H9 (cell line): Measurements from ENCODE around the gene EXOSC10. TPM values are rescaled to one million over a fixed set of nuclear protein-coding genes. Genes with fewer than 3 reads are reported as not detected.
"Not testable (repeated sequence)": the region's sequence is repeated elsewhere in the genome, so short reads cannot be mapped to it uniquely, and the experiment has no call there.

ENCODE experiments used
- DNase-seq: peaks from one replicate; pipeline ENCODE4 v3.0.0-alpha.2; 2017
- H2AFZ ChIP-seq: one replicate; pipeline ENCODE4 v1.6.1; 2013; ENCODE audit warnings: mild to moderate bottlenecking, low read length, control low read depth, moderate library complexity
- H2AK5ac ChIP-seq: 2 replicates; pipeline ENCODE4 v1.6.1; 2013; ENCODE audit warnings: low read length, control low read depth, mixed read lengths; ENCODE audit not compliant: insufficient read length
- H2BK120ac ChIP-seq: one replicate; pipeline ENCODE4 v1.6.1; 2013; ENCODE audit warnings: low read depth, mild to moderate bottlenecking, low read length, control low read depth, inconsistent platforms; ENCODE audit not compliant: poor library complexity, severe bottlenecking
- H2BK12ac ChIP-seq: 2 replicates; pipeline ENCODE4 v1.6.1; 2013; ENCODE audit warnings: low read length, control low read depth, mixed read lengths, low read depth; ENCODE audit not compliant: insufficient read length
- H2BK15ac ChIP-seq: 2 replicates; pipeline ENCODE4 v1.6.1; 2013; ENCODE audit warnings: low read depth, low read length, control low read depth
- H2BK20ac ChIP-seq: one replicate; pipeline ENCODE4 v1.6.1; 2013; ENCODE audit warnings: low read depth, mild to moderate bottlenecking, low read length, control low read depth, inconsistent platforms; ENCODE audit not compliant: poor library complexity, severe bottlenecking
- H2BK5ac ChIP-seq: 2 replicates; pipeline ENCODE4 v1.6.1; 2013; ENCODE audit warnings: low read length, control low read depth, mixed read lengths; ENCODE audit not compliant: insufficient read length
- H3K14ac ChIP-seq: 2 replicates; pipeline ENCODE4 v1.6.1; 2013; ENCODE audit warnings: low read length, control low read depth; ENCODE audit not compliant: insufficient read depth
- H3K18ac ChIP-seq: 2 replicates; pipeline ENCODE4 v1.6.1; 2013; ENCODE audit warnings: low read depth, mild to moderate bottlenecking, mixed read lengths, low read length, control low read depth; ENCODE audit not compliant: insufficient read length
- H3K23ac ChIP-seq: 2 replicates; pipeline ENCODE4 v1.6.1; 2013; ENCODE audit warnings: low read length, control low read depth, mixed read lengths, low read depth; ENCODE audit not compliant: insufficient read length
- H3K23me2 ChIP-seq: 2 replicates; pipeline ENCODE4 v1.6.1; 2013; ENCODE audit warnings: low read depth, mild to moderate bottlenecking, mixed read lengths, low read length, control low read depth; ENCODE audit not compliant: insufficient read length, poor library complexity, severe bottlenecking
- H3K27ac ChIP-seq: 2 replicates; pipeline ENCODE4 v1.5.1; 2013; ENCODE audit warnings: low read length, control low read depth, mixed read lengths, low read depth; ENCODE audit not compliant: insufficient read length
- H3K27me3 ChIP-seq: 2 replicates; pipeline ENCODE4 v1.6.1; 2013; ENCODE audit warnings: low read length, control low read depth, inconsistent platforms; ENCODE audit not compliant: insufficient read depth
- H3K4ac ChIP-seq: 2 replicates; pipeline ENCODE4 v1.6.1; 2013; ENCODE audit warnings: low read depth, mild to moderate bottlenecking, control low read depth, inconsistent platforms, low read length, moderate library complexity
- H3K4me1 ChIP-seq: 2 replicates; pipeline ENCODE4 v1.6.1; 2013; ENCODE audit warnings: low read length, control low read depth, inconsistent platforms; ENCODE audit not compliant: insufficient read depth
- H3K4me2 ChIP-seq: 2 replicates; pipeline ENCODE4 v1.6.1; 2013; ENCODE audit warnings: low read length, control low read depth, mixed read lengths; ENCODE audit not compliant: insufficient read length, insufficient read depth
- H3K56ac ChIP-seq: 2 replicates; pipeline ENCODE4 v1.6.1; 2013; ENCODE audit warnings: low read depth, mild to moderate bottlenecking, mixed read lengths, low read length, control low read depth; ENCODE audit not compliant: insufficient read length
- H3K79me1 ChIP-seq: 2 replicates; pipeline ENCODE4 v1.6.1; 2013; ENCODE audit warnings: low read depth, mild to moderate bottlenecking, moderate library complexity, low read length, control low read depth, inconsistent platforms; ENCODE audit not compliant: insufficient read depth, poor library complexity, severe bottlenecking
- H3K79me2 ChIP-seq: 2 replicates; pipeline ENCODE4 v1.6.1; 2013; ENCODE audit warnings: low read length, control low read depth, inconsistent platforms; ENCODE audit not compliant: insufficient read depth
- H3K9ac ChIP-seq: 2 replicates; pipeline ENCODE4 v1.6.1; 2013; ENCODE audit warnings: low read length, control low read depth, mixed read lengths; ENCODE audit not compliant: insufficient read length; ENCODE audit errors: extremely low read depth
- H3K9me3 ChIP-seq: one replicate; pipeline ENCODE4 v1.6.1; 2013; ENCODE audit warnings: low read depth, low read length, inconsistent platforms; ENCODE audit not compliant: control insufficient read depth
- H3T11ph ChIP-seq: one replicate; pipeline ENCODE4 v1.6.1; 2013; ENCODE audit warnings: mild to moderate bottlenecking, low read length, control low read depth, inconsistent platforms
- H4K20me1 ChIP-seq: one replicate; pipeline ENCODE4 v1.6.1; 2013; ENCODE audit not compliant: control insufficient read depth, insufficient read length, insufficient read depth
- H4K5ac ChIP-seq: 2 replicates; pipeline ENCODE4 v1.6.1; 2013; ENCODE audit warnings: low read depth, mild to moderate bottlenecking, mixed read lengths, low read length, control low read depth; ENCODE audit not compliant: insufficient read length
- H4K8ac ChIP-seq: replicated peaks from 2 replicates; pipeline ENCODE4 v1.6.1; 2013; ENCODE audit warnings: low read length, control low read depth, mixed read lengths, low read depth; ENCODE audit not compliant: insufficient read length
- H4K91ac ChIP-seq: 2 replicates; pipeline ENCODE4 v1.6.1; 2013; ENCODE audit warnings: low read depth, mild to moderate bottlenecking, moderate library complexity, mixed read lengths, low read length, control low read depth; ENCODE audit not compliant: insufficient read length
- H3K27ac Mint-ChIP-seq, 3 experiments: 2 replicates in 2 of 3; 3 replicates in 1 of 3; pipeline ENCODE4 v1.8.0; 2020 to 2021; ENCODE audit warnings: mixed read lengths in 3 of 3, mild to moderate bottlenecking in 1 of 3, moderate library complexity in 1 of 3
- H3K27me3 Mint-ChIP-seq: 2 replicates; pipeline ENCODE4 v1.8.0; 2021; ENCODE audit warnings: low read depth, mild to moderate bottlenecking, moderate library complexity, mixed read lengths
- H3K36me3 Mint-ChIP-seq, 3 experiments: 2 replicates in 2 of 3; 3 replicates in 1 of 3; pipeline ENCODE4 v1.8.0; 2020 to 2021; ENCODE audit warnings: low read depth in 3 of 3, mixed read lengths in 3 of 3; ENCODE audit not compliant: insufficient read depth in 1 of 3
- H3K4me1 Mint-ChIP-seq, 2 experiments: 2 replicates each; pipeline ENCODE4 v1.8.0; 2020; ENCODE audit warnings: mixed read lengths in 2 of 2
- H3K4me3 Mint-ChIP-seq, 2 experiments: 2 replicates in 1 of 2; 3 replicates in 1 of 2; pipeline ENCODE4 v1.8.0; 2020 to 2021; ENCODE audit warnings: mild to moderate bottlenecking in 2 of 2, mixed read lengths in 2 of 2, moderate library complexity in 1 of 2
- H3K9me3 Mint-ChIP-seq, 2 experiments: 2 replicates in 1 of 2; 3 replicates in 1 of 2; pipeline ENCODE4 v1.8.0; 2020; ENCODE audit warnings: mild to moderate bottlenecking in 2 of 2, mixed read lengths in 2 of 2, moderate library complexity in 1 of 2
- CTCF ChIP-seq: fragments of 200-600 bp; sonication (generic); conservative IDR thresholded peaks from 3 replicates; pipeline ENCODE4 v1.8.0; 2021; ENCODE audit warnings: antibody characterized with exemption, mild to moderate bottlenecking
- WGBS: extraction: QIAGEN DNeasy Blood & Tissue Kit; methylation state at CpG from one replicate; pipeline ENCODE4 v1.1.7; 2013; ENCODE audit warnings: missing lambda C conversion rate, low lambda C conversion rate, mixed read lengths; ENCODE audit not compliant: insufficient read length; ENCODE audit errors: extremely low coverage; 5-methylcytosine and 5-hydroxymethylcytosine counted together
- total RNA-seq: library from RNA; stranded (reverse); gene quantifications from 2 replicates; pipeline ENCODE4 v1.2.1, GENCODE V29; 2021

The EXOSC10 gene
- total RNA-seq, 1 experiment from 2014 or later: 83.4 TPM

- not testable (repeated sequence) for DNase-seq, H2BK15ac ChIP-seq, H3K27ac ChIP-seq, H4K8ac ChIP-seq, H2BK120ac ChIP-seq, H2AK5ac ChIP-seq, H3K4me1 ChIP-seq, H3K23me2 ChIP-seq, H3K27ac Mint-ChIP-seq, H3K79me2 ChIP-seq, H3K9me3 Mint-ChIP-seq, H3K79me1 ChIP-seq, H3K14ac ChIP-seq, H4K91ac ChIP-seq, H3K23ac ChIP-seq, H3K9me3 ChIP-seq, H3K4ac ChIP-seq, H3K4me3 Mint-ChIP-seq, H3T11ph ChIP-seq, H3K56ac ChIP-seq, H2BK20ac ChIP-seq, H2BK5ac ChIP-seq, H3K9ac ChIP-seq, H3K27me3 ChIP-seq, H3K4me1 Mint-ChIP-seq, H3K4me2 ChIP-seq, H4K20me1 ChIP-seq, H3K18ac ChIP-seq, H2AFZ ChIP-seq, H2BK12ac ChIP-seq, H3K27me3 Mint-ChIP-seq, H4K5ac ChIP-seq
- peak; percentile 49; the same call in 2 of the 3 replicates for TF ChIP-seq CTCF
- no CpG with 5 or more reads among the region's 18 CpGs for WGBS
- peaks cover 36 to 66% (median 45%) of the 10 kb centered on the region in 3 experiments for H3K36me3 Mint-ChIP-seq
These were observed 35.6 kb downstream of the EXOSC10 start for GRCh38 chr1:11063937-11064537.
